DOHH2 (cell line): Measurements from ENCODE around the gene RAI1.

ENCODE experiments used
- CTCF ChIP-seq: fragments of 200-600 bp; sonication (generic); IDR thresholded peaks from one replicate; pipeline ENCODE4 v1.5.1; 2014; ENCODE audit warnings: antibody characterized with exemption, mild to moderate bottlenecking, low read depth, low read length; ENCODE audit not compliant: poor library complexity, severe bottlenecking
- EZH2phosphoT487 ChIP-seq: fragments of 200-600 bp; sonication (generic); IDR thresholded peaks from 2 replicates; pipeline ENCODE4 v1.6.1; 2017; ENCODE audit warnings: borderline replicate concordance, mild to moderate bottlenecking, antibody characterized with exemption, low read length, moderate library complexity, mixed read lengths

- TF ChIP-seq CTCF (no peak), EZH2phosphoT487 (no peak)
These were observed 27.6 kb downstream of the RAI1 start for GRCh38 chr17:17708816-17709215.
